A549 (cell line): Measurements from ENCODE around the gene TCOF1. TPM values are rescaled to one million over a fixed set of nuclear protein-coding genes. Genes with fewer than 3 reads are reported as not detected.

Source experiments
- ATAC-seq, 2 experiments: fragments of 200-7000 bp in 1 of 2; fragments of >200 bp in 1 of 2; cut with Nextera tagmentation in 1 of 2; cut with Tn5 transposase in 1 of 2; 3 replicates each; pipeline versions ENCODE4 v1.8.0 to v1.9.1; 2018 to 2020; ENCODE audit warnings: mild to moderate bottlenecking in 1 of 2, moderate library complexity in 1 of 2
- CTCF ChIA-PET: fragments of 300-600 bp; sonication (Branson Sonifier 250); formaldehyde crosslinking; extraction: SDS; loops from one replicate; lab custom pipeline; 2021; ENCODE audit warnings: antibody characterized with exemption, inconsistent platforms; lab: Yijun Ruan, JAX
- POLR2A ChIA-PET: fragments of 350-600 bp; formaldehyde crosslinking; extraction: SDS; loops from one replicate; lab custom pipeline; 2021; ENCODE audit warnings: antibody characterized with exemption, inconsistent platforms; lab: Yijun Ruan, JAX
- DNase-seq, 2 experiments: peaks; one replicate each; pipeline versions ENCODE4 v3.0.0 to v3.0.0-alpha.2; 2011 to 2016; ENCODE audit warnings: low read depth in 1 of 2, low spot score in 1 of 2
- FAIRE-seq: peaks from 2 replicates; lab custom pipeline; 2011; peaks lifted over from hg19 to GRCh38; lab: Jason Lieb, UNC
- H3K27ac ChIP-seq, 2 experiments: fragments of >200 bp; sonication (Bioruptor Twin); formaldehyde crosslinking; 3 replicates each; pipeline ENCODE4 v1.5.1; 2016 to 2017
- H3K4me1 ChIP-seq: fragments of >200 bp; sonication (Bioruptor Twin); formaldehyde crosslinking; 3 replicates; pipeline ENCODE4 v1.6.1; 2016
- H3K4me2 ChIP-seq: fragments of >200 bp; sonication (Bioruptor Twin); formaldehyde crosslinking; 3 replicates; pipeline ENCODE4 v1.6.1; 2016
- H3K4me3 ChIP-seq: fragments of >200 bp; sonication (Bioruptor Twin); formaldehyde crosslinking; 3 replicates; pipeline ENCODE4 v1.5.1; 2016
- H3K9me3 ChIP-seq: fragments of >200 bp; sonication (Bioruptor Twin); formaldehyde crosslinking; 3 replicates; pipeline ENCODE4 v1.6.1; 2016
- ATOH8 ChIP-seq: fragments of 250-450 bp; sonication (Bioruptor Pico); IDR thresholded peaks from 2 replicates; pipeline ENCODE4 v1.5.0; 2020; ENCODE audit warnings: low read depth, mild to moderate bottlenecking, moderate library complexity
- CHD2 ChIP-seq: fragments of 150-350 bp; IDR thresholded peaks from 2 replicates; pipeline ENCODE4 v1.6.1; 2014; ENCODE audit warnings: low read length; ENCODE audit not compliant: partially characterized antibody
- CHD4 ChIP-seq: fragments of 200-600 bp; sonication (generic); IDR thresholded peaks from 2 replicates; pipeline ENCODE4 v1.6.1; 2016; ENCODE audit warnings: antibody characterized with exemption, mild to moderate bottlenecking, borderline replicate concordance
- EHF ChIP-seq: fragments of 250-450 bp; sonication (Bioruptor Pico); IDR thresholded peaks from 2 replicates; pipeline ENCODE4 v1.5.0; 2020; ENCODE audit warnings: mild to moderate bottlenecking
- EHMT2 ChIP-seq: fragments of 200-600 bp; sonication (generic); IDR thresholded peaks from 2 replicates; pipeline ENCODE4 v1.6.1; 2016; ENCODE audit warnings: antibody characterized with exemption, low read depth, mild to moderate bottlenecking, moderate library complexity
- FOSB ChIP-seq: fragments of 250-450 bp; sonication (Bioruptor Pico); IDR thresholded peaks from 2 replicates; pipeline ENCODE4 v1.5.0; 2020; ENCODE audit warnings: mild to moderate bottlenecking, moderate library complexity
- GATA3 ChIP-seq: IDR thresholded peaks from 2 replicates; pipeline ENCODE4 v1.6.1; 2012; ENCODE audit warnings: borderline replicate concordance
- HEYL ChIP-seq: fragments of 250-450 bp; sonication (Bioruptor Pico); IDR thresholded peaks from 2 replicates; pipeline ENCODE4 v1.8.0; 2021; ENCODE audit warnings: mild to moderate bottlenecking, moderate library complexity
- HOXB13 ChIP-seq: fragments of 250-450 bp; sonication (Bioruptor Pico); IDR thresholded peaks from 2 replicates; pipeline ENCODE4 v1.5.0; 2020; ENCODE audit warnings: low read depth, mild to moderate bottlenecking, moderate library complexity
- JUN ChIP-seq, 2 experiments: fragments of >200 bp; sonication (Bioruptor Twin); formaldehyde crosslinking; IDR thresholded peaks; 2 replicates in 1 of 2; 3 replicates in 1 of 2; pipeline ENCODE4 v1.6.1; 2016 to 2017
- JUNB ChIP-seq: fragments of >200 bp; sonication (Bioruptor Twin); formaldehyde crosslinking; IDR thresholded peaks from 2 replicates; pipeline ENCODE4 v1.6.1; 2016
- KDM5A ChIP-seq: fragments of 200-600 bp; sonication (generic); IDR thresholded peaks from 2 replicates; pipeline ENCODE4 v1.6.1; 2016; ENCODE audit warnings: antibody characterized with exemption, mild to moderate bottlenecking
- MYC ChIP-seq: IDR thresholded peaks from 2 replicates; pipeline ENCODE4 v1.6.1; 2012; ENCODE audit warnings: mild to moderate bottlenecking, inconsistent platforms, low read length, improper control_type of control experiment, borderline replicate concordance
- NPAS2 ChIP-seq: fragments of 250-450 bp; sonication (Bioruptor Pico); IDR thresholded peaks from 2 replicates; pipeline ENCODE4 v1.8.0; 2022; ENCODE audit warnings: mild to moderate bottlenecking, moderate library complexity, borderline replicate concordance
- PBX3 ChIP-seq: IDR thresholded peaks from 2 replicates; pipeline ENCODE4 v1.6.1; 2012
- PHF8 ChIP-seq: fragments of 200-600 bp; sonication (generic); IDR thresholded peaks from 2 replicates; pipeline ENCODE4 v1.6.1; 2016; ENCODE audit warnings: low read depth, mild to moderate bottlenecking, antibody characterized with exemption, moderate library complexity, borderline replicate concordance
- RAD21 ChIP-seq, 2 experiments: fragments of >200 bp in 1 of 2; sonication (Bioruptor Twin) in 1 of 2; formaldehyde crosslinking in 1 of 2; IDR thresholded peaks in 1 of 2; conservative IDR thresholded peaks in 1 of 2; 2 replicates in 1 of 2; 3 replicates in 1 of 2; pipeline ENCODE4 v1.6.1; 2012 to 2018; ENCODE audit warnings: inconsistent platforms in 1 of 2
- RCOR1 ChIP-seq: fragments of 150-350 bp; IDR thresholded peaks from 2 replicates; pipeline ENCODE4 v1.6.1; 2014; ENCODE audit warnings: antibody characterized with exemption, low read length, low read depth
- REST ChIP-seq: fragments of 200-600 bp; sonication (generic); IDR thresholded peaks from 2 replicates; pipeline ENCODE4 v1.6.1; 2016; ENCODE audit warnings: antibody characterized with exemption, mild to moderate bottlenecking, moderate library complexity
- RFX5 ChIP-seq: fragments of 450-650 bp; IDR thresholded peaks from 2 replicates; pipeline ENCODE4 v1.7.1; 2014; ENCODE audit warnings: antibody characterized with exemption, mild to moderate bottlenecking, moderate library complexity
- RNF2 ChIP-seq: fragments of 200-600 bp; sonication (generic); IDR thresholded peaks from 2 replicates; pipeline ENCODE4 v1.6.1; 2016; ENCODE audit warnings: low read depth, mild to moderate bottlenecking, antibody characterized with exemption, moderate library complexity, borderline replicate concordance
- SMC3 ChIP-seq: fragments of >200 bp; sonication (Bioruptor Twin); formaldehyde crosslinking; IDR thresholded peaks from 3 replicates; pipeline ENCODE4 v1.6.1; 2018; ENCODE audit warnings: inconsistent platforms
- SREBF2 ChIP-seq: fragments of 450-650 bp; IDR thresholded peaks from 2 replicates; pipeline ENCODE4 v1.6.1; 2014; ENCODE audit warnings: mild to moderate bottlenecking, moderate library complexity
- USF2 ChIP-seq: fragments of 450-650 bp; IDR thresholded peaks from 2 replicates; pipeline ENCODE4 v1.6.1; 2014; ENCODE audit warnings: antibody characterized with exemption
- ZNF302 ChIP-seq: fragments of 250-450 bp; sonication (Bioruptor Pico); IDR thresholded peaks from 2 replicates; pipeline ENCODE4 v1.9.0; 2021; ENCODE audit warnings: inconsistent platforms, mild to moderate bottlenecking, moderate library complexity
- ZSCAN20 ChIP-seq: fragments of 250-450 bp; sonication (Bioruptor Pico); IDR thresholded peaks from 2 replicates; pipeline ENCODE4 v1.8.0; 2022; ENCODE audit warnings: mild to moderate bottlenecking, moderate library complexity
- WGBS: methylation state at CpG from one replicate; pipeline ENCODE4 v1.1.6; 2017; ENCODE audit errors: missing lambda C conversion rate; 5-methylcytosine and 5-hydroxymethylcytosine counted together
- polyA plus RNA-seq, 4 experiments: library from polyadenylated mRNA; depleted of rRNA in 3 of 4; stranded (reverse); fragments of >200 nt; fragmentation: RNase III in 1 of 4; extraction: RNeasy Plus Mini Kit Qiagen cat#74134 plus additional on column Dnase treatment in 1 of 4; gene quantifications; 2 replicates in 3 of 4; 3 replicates in 1 of 4; pipeline ENCODE4 v1.2.3, GENCODE V29; 2011 to 2017

TCOF1 gene
- polyA plus RNA-seq, 2 of the 4 experiments (the other 2 are of a cell fraction) = 17.5 to 47.1 TPM

GRCh38 chr5:150372639-150373038 is 15.1 kb downstream of the TCOF1 start:
- TF ChIP-seq CHD2 (no peak), EHF (CRISPR knock-in tag) (no peak), FOSB (CRISPR knock-in tag) (no peak), EHMT2 (no peak), MYC (no peak), JUNB (no peak), CHD4 (no peak), PBX3 (no peak), RNF2 (no peak), HEYL (CRISPR knock-in tag) (no peak), HOXB13 (no peak), USF2 (no peak), SMC3 (no peak), PHF8 (no peak)
- no peak for FAIRE-seq
- no peak for ATAC-seq
- Histone ChIP-seq H3K27ac (no peak overlapping the region), H3K4me2 (no peak overlapping the region), H3K4me1 (peaks cover 3% of the 10 kb centered on the region; the same call in 1 of the 3 replicates), H3K9me3 (no peaks in the 10 kb centered on the region), H3K4me3 (no peak overlapping the region)
- ChIA-PET CTCF (interaction anchor here (0.9 to 1.5 kb wide), 2 partner anchors 10 kb away, joined by 3 to 5 read pairs; no protein-coding TSS in a partner anchor), POLR2A (no interaction called here)
- WGBS = 93% methylated on average over 6 of the region's 6 CpGs
- DNase-seq = no peak

- H3K9me3 ChIP-seq = no peaks in the 10 kb centered on the region
- CTCF ChIA-PET = interaction anchor here (0.9 to 2.5 kb wide), 2 partner anchors 13 to 24 kb away, joined by 4 to 7 read pairs; no protein-coding TSS in a partner anchor
- POLR2A ChIA-PET = no interaction called here
- H3K4me2 ChIP-seq = no peak overlapping the region
- no peak for DNase-seq
- WGBS = over 99% methylated on average over 10 of the region's 11 CpGs
- no peak for FAIRE-seq
- H3K4me3 ChIP-seq = no peak overlapping the region
- no peak for ATAC-seq
- peaks cover 3% of the 10 kb centered on the region; the same call in 1 of the 3 replicates for H3K4me1 ChIP-seq
- TF ChIP-seq SREBF2 (no peak), RCOR1 (no peak), EHMT2 (no peak), GATA3 (no peak), ZSCAN20 (CRISPR knock-in tag) (no peak), MYC (no peak), SMC3 (no peak), RFX5 (no peak), JUN (IDR thresholded peaks at IDR 0.05) (no peak), KDM5A (no peak), ZNF302 (no peak), NPAS2 (no peak), HOXB13 (no peak), ATOH8 (CRISPR knock-in tag) (no peak), RAD21 (conservative IDR thresholded peaks at IDR 0.05 in 1 of 2, IDR thresholded peaks at IDR 0.05 in 1 of 2) (no peak), REST (no peak)
- no peak overlapping the region for H3K27ac ChIP-seq
These were observed 17.2 kb downstream of the TCOF1 start for GRCh38 chr5:150374651-150375050.
